ENCODE data around the gene MDK. TPM values are rescaled to one million over a fixed set of nuclear protein-coding genes. Genes with fewer than 3 reads are reported as not detected.

The MDK gene
- total and polyA plus RNA-seq, 2 of the 13 experiments (the other 11 are each of a cell fraction or from before 2014, with no cell fraction given): 312 to 407 TPM

GRCh38 chr11:46362156-46363030, 19.1 kb upstream of the MDK start:
- Histone ChIP-seq H3K36me3 (replicated peaks in 1 of 2; ENCODE audit: control insufficient read depth in 1 of 2, insufficient read depth in 2 of 2, low read length in 2 of 2) (no peaks in the 10 kb centered on the region), H3K4me3 (replicated peaks in 1 of 3; ENCODE audit: insufficient read depth in 1 of 3, low read depth in 2 of 3, low read length in 3 of 3) (no peak overlapping the region), H3K9ac (ENCODE audit: insufficient read depth, low read depth, low read length) (no peak overlapping the region), H3K4me2 (ENCODE audit: low read depth, low read length) (no peak overlapping the region), H2AFZ (ENCODE audit: low read length) (no peak overlapping the region), H3K27me3 (ENCODE audit: control insufficient read depth in 1 of 2, insufficient read depth in 2 of 2, low read length in 2 of 2) (no peaks in the 10 kb centered on the region), H3K9me3 (ENCODE audit: low read length) (no peaks in the 10 kb centered on the region), H4K20me1 (ENCODE audit: insufficient read depth, low read length) (no peaks in the 10 kb centered on the region), H3K4me1 (ENCODE audit: insufficient read depth, low read length) (peaks cover 5% of the 10 kb centered on the region; the same call in 1 of the 2 replicates), H3K79me2 (ENCODE audit: insufficient read depth, low read length) (no peaks in the 10 kb centered on the region), H3K27ac (ENCODE audit: extremely low read length, insufficient read depth, low read length) (no peak overlapping the region)
- intact Hi-C loops (cut with micrococcal nuclease; ENCODE audit: unreplicated experiment) (no loop called here), in situ Hi-C loops (cut with HindIII; ENCODE audit: extremely low pct_ligation_motif_present, low pct_unique_long_range_greater_than_20kb) (no loop called here)
- TF ChIP-seq ZNF232 (CRISPR knock-in tag; IDR thresholded peaks at IDR 0.05; ENCODE audit: borderline replicate concordance) (no peak), ZNF629 (CRISPR knock-in tag; conservative IDR thresholded peaks at IDR 0.05) (peak; percentile 68)
- DNase-seq (ENCODE audit: low spot score) (no peak), ATAC-seq (no peak), FAIRE-seq (no peak)
- no TSS peak for BruUV-seq (replicated peaks)
- ChIA-PET CTCF (ENCODE audit: low intra/inter-chr PET ratio, low total read pairs) (no interaction called here), POLR2A (no interaction called here)
- WGBS (ENCODE audit: low lambda C conversion rate): 76% methylated on average over 3 of the region's 20 CpGs

GRCh38 chr11:46363031-46363407, 18.4 kb upstream of the MDK start:
- WGBS (ENCODE audit: low lambda C conversion rate): 89% methylated on average over 7 of the region's 9 CpGs
- Histone ChIP-seq H3K9ac (ENCODE audit: insufficient read depth, low read depth, low read length) (no peak overlapping the region), H2AFZ (ENCODE audit: low read length) (no peak overlapping the region), H3K79me2 (ENCODE audit: insufficient read depth, low read length) (no peaks in the 10 kb centered on the region), H3K27me3 (ENCODE audit: control insufficient read depth in 1 of 2, insufficient read depth in 2 of 2, low read length in 2 of 2) (no peaks in the 10 kb centered on the region), H3K4me1 (ENCODE audit: insufficient read depth, low read length) (peaks cover 9% of the 10 kb centered on the region), H3K36me3 (replicated peaks in 1 of 2; ENCODE audit: control insufficient read depth in 1 of 2, insufficient read depth in 2 of 2, low read length in 2 of 2) (0 out of 5 replicates have a peak, but pooled peaks cover 0 to 3% of the 10 kb centered on the region in 2 experiments), H4K20me1 (ENCODE audit: insufficient read depth, low read length) (no peaks in the 10 kb centered on the region), H3K9me3 (ENCODE audit: low read length) (no peaks in the 10 kb centered on the region), H3K27ac (ENCODE audit: extremely low read length, insufficient read depth, low read length) (no peak overlapping the region), H3K4me2 (ENCODE audit: low read depth, low read length) (no peak overlapping the region), H3K4me3 (replicated peaks in 1 of 3; ENCODE audit: insufficient read depth in 1 of 3, low read depth in 2 of 3, low read length in 3 of 3) (no peak overlapping the region)
- in situ Hi-C loops (cut with HindIII; ENCODE audit: extremely low pct_ligation_motif_present, low pct_unique_long_range_greater_than_20kb) (no loop called here), intact Hi-C loops (cut with micrococcal nuclease; ENCODE audit: unreplicated experiment) (no loop called here)
- CTCF ChIA-PET (ENCODE audit: low intra/inter-chr PET ratio, low total read pairs): no interaction called here
- BruUV-seq (replicated peaks): no TSS peak
- no peak for FAIRE-seq
- POLR2A ChIA-PET: interaction anchor here (0.5 kb wide), 1 partner anchor 121 kb away, joined by 3 read pairs; no protein-coding TSS in a partner anchor
- no peak for DNase-seq (ENCODE audit: low spot score)
- ATAC-seq: no peak
- TF ChIP-seq ZNF761 (CRISPR knock-in tag; conservative IDR thresholded peaks at IDR 0.05) (no peak), KDM4B (CRISPR knock-in tag; IDR thresholded peaks at IDR 0.05) (no peak), ZBTB40 (IDR thresholded peaks at IDR 0.05) (no peak), ZBTB40 (CRISPR knock-in tag; IDR thresholded peaks at IDR 0.05) (no peak), IRF9 (CRISPR knock-in tag; IDR thresholded peaks at IDR 0.05; ENCODE audit: borderline replicate concordance) (no peak)

All from HepG2 (cell line).